Liver (tissue), 9 donors: Measurements from ENCODE around the gene LIPC. TPM values are rescaled to one million over a fixed set of nuclear protein-coding genes. Genes with fewer than 3 reads are reported as not detected.

ENCODE experiments used
- DNase-seq: peaks from one replicate; pipeline ENCODE4 v3.0.0-alpha.2; 2017; ENCODE audit warnings: low spot score
- H3K27ac ChIP-seq, 2 donors: one replicate each; pipeline ENCODE4 v1.7.0; 2013; ENCODE audit warnings: inconsistent platforms in 2 of 2, low read length in 2 of 2, control low read depth in 1 of 2, low read depth in 1 of 2, mild to moderate bottlenecking in 1 of 2
- H3K27me3 ChIP-seq, 4 donors: one replicate each; pipeline versions ENCODE4 v1.6.1 to v1.7.0; 2013; ENCODE audit warnings: low read length in 3 of 4, inconsistent platforms in 1 of 4, mild to moderate bottlenecking in 1 of 4, moderate library complexity in 1 of 4; ENCODE audit not compliant: control insufficient read depth in 4 of 4, insufficient read depth in 4 of 4
- H3K36me3 ChIP-seq, 4 donors: one replicate each; pipeline versions ENCODE4 v1.6.1 to v1.7.0; 2013; ENCODE audit warnings: low read length in 3 of 4, mild to moderate bottlenecking in 3 of 4, low read depth in 1 of 4, moderate library complexity in 1 of 4; ENCODE audit not compliant: control insufficient read depth in 4 of 4, insufficient read depth in 3 of 4
- H3K4me1 ChIP-seq, 4 donors: one replicate each; pipeline versions ENCODE4 v1.6.1 to v1.7.0; 2013; ENCODE audit warnings: low read length in 3 of 4, mild to moderate bottlenecking in 3 of 4, moderate library complexity in 1 of 4; ENCODE audit not compliant: control insufficient read depth in 4 of 4, insufficient read depth in 4 of 4
- H3K4me3 ChIP-seq, 3 donors: one replicate each; pipeline versions ENCODE4 v1.6.1 to v1.7.0; 2013; ENCODE audit warnings: low read length in 3 of 3, control low read depth in 1 of 3, low read depth in 1 of 3, mild to moderate bottlenecking in 1 of 3
- H3K9ac ChIP-seq, 2 donors: one replicate each; pipeline ENCODE4 v1.7.0; 2013; ENCODE audit warnings: low read length in 2 of 2, mild to moderate bottlenecking in 2 of 2, moderate library complexity in 2 of 2, control low read depth in 1 of 2, low read depth in 1 of 2
- H3K9me3 ChIP-seq, 4 donors: one replicate each; pipeline versions ENCODE4 v1.6.1 to v1.7.0; 2013; ENCODE audit warnings: low read length in 3 of 4; ENCODE audit not compliant: control insufficient read depth in 4 of 4
- EGR1 ChIP-seq, 2 donors: IDR thresholded peaks; 2 replicates each; pipeline ENCODE4 v1.6.1; 2016 to 2018; ENCODE audit warnings: antibody characterized with exemption in 2 of 2, low read depth in 2 of 2
- FOXA1 ChIP-seq: IDR thresholded peaks from 2 replicates; pipeline ENCODE4 v1.6.1; 2016; ENCODE audit warnings: antibody characterized with exemption
- FOXA2 ChIP-seq: IDR thresholded peaks from 2 replicates; pipeline ENCODE4 v1.6.1; 2016; ENCODE audit warnings: antibody characterized with exemption
- GABPA ChIP-seq, 2 donors: IDR thresholded peaks in 1 of 2; conservative IDR thresholded peaks in 1 of 2; 2 replicates each; pipeline ENCODE4 v1.6.1; 2016; ENCODE audit warnings: antibody characterized with exemption in 2 of 2, mild to moderate bottlenecking in 1 of 2, moderate library complexity in 1 of 2
- HNF4A ChIP-seq, 2 donors: conservative IDR thresholded peaks; 2 replicates each; pipeline ENCODE4 v1.6.1; 2016; ENCODE audit warnings: antibody characterized with exemption in 2 of 2, mild to moderate bottlenecking in 2 of 2
- HNF4G ChIP-seq: IDR thresholded peaks from 2 replicates; pipeline ENCODE4 v1.6.1; 2016; ENCODE audit warnings: antibody characterized with exemption
- JUND ChIP-seq, 2 donors: IDR thresholded peaks; 2 replicates each; pipeline ENCODE4 v1.6.1; 2016; ENCODE audit warnings: antibody characterized with exemption in 2 of 2
- NR2F2 ChIP-seq: IDR thresholded peaks from 2 replicates; pipeline ENCODE4 v1.6.1; 2016; ENCODE audit warnings: antibody characterized with exemption
- RAD21 ChIP-seq, 2 donors: IDR thresholded peaks; 2 replicates each; pipeline ENCODE4 v1.6.1; 2016; ENCODE audit warnings: antibody characterized with exemption in 2 of 2, mild to moderate bottlenecking in 2 of 2
- RXRA ChIP-seq, 2 donors: IDR thresholded peaks; 2 replicates each; pipeline ENCODE4 v1.6.1; 2017 to 2018; ENCODE audit warnings: antibody characterized with exemption in 2 of 2, mild to moderate bottlenecking in 1 of 2
- SP1 ChIP-seq: IDR thresholded peaks from 2 replicates; pipeline ENCODE4 v1.6.1; 2018; ENCODE audit warnings: antibody characterized with exemption, mild to moderate bottlenecking
- TAF1 ChIP-seq: conservative IDR thresholded peaks from 2 replicates; pipeline ENCODE4 v1.6.1; 2016; ENCODE audit warnings: antibody characterized with exemption, mild to moderate bottlenecking
- YY1 ChIP-seq: IDR thresholded peaks from 2 replicates; pipeline ENCODE4 v1.6.1; 2016; ENCODE audit warnings: antibody characterized with exemption, mild to moderate bottlenecking
- whole genome bisulfite sequencing: extraction: QIAGEN DNeasy Blood & Tissue Kit; methylation state at CpG from one replicate; pipeline ENCODE4 v1.1.7; 2013; 5-methylcytosine and 5-hydroxymethylcytosine counted together
- polyA plus RNA-seq, 2 donors: library from polyadenylated mRNA; stranded (reverse) in 1 of 2; unstranded in 1 of 2; fragments of 200-250 nt in 1 of 2; fragments of >200 nt in 1 of 2; fragmentation: Nextera tagmentation in 1 of 2; extraction: Ambion mirVana in 1 of 2; gene quantifications; one replicate each; pipeline versions ENCODE4 v1.2.1 to v1.2.3, GENCODE V29; 2013 to 2015
- total RNA-seq, 2 donors: library from RNA; depleted of rRNA; stranded (reverse); fragments of >200 nt; gene quantifications; one replicate each; pipeline ENCODE4 v1.2.3, GENCODE V29; 2014
- TF ChIP-seq, protein P1 (sequence below): IDR thresholded peaks from 2 replicates; pipeline ENCODE4 v1.6.1; 2016; ENCODE audit warnings: antibody characterized with exemption
- TF ChIP-seq, protein P2 (sequence below): IDR thresholded peaks from 2 replicates; pipeline ENCODE4 v1.6.1; 2016; ENCODE audit warnings: antibody characterized with exemption
- TF ChIP-seq, protein P3 (sequence below): IDR thresholded peaks from 2 replicates; pipeline ENCODE4 v1.6.1; 2016; ENCODE audit warnings: antibody characterized with exemption, mild to moderate bottlenecking
- TF ChIP-seq, protein P4 (sequence below): IDR thresholded peaks from 2 replicates; pipeline ENCODE4 v1.6.1; 2016; ENCODE audit warnings: antibody characterized with exemption
- TF ChIP-seq, protein P5 (sequence below): fragments of 150-350 bp; IDR thresholded peaks from 2 replicates; pipeline ENCODE4 v1.5.1; 2017; ENCODE audit warnings: improper control_type of control experiment, low read depth, low read length; ENCODE audit not compliant: missing input control
- donor health status: healthy.
- donor health status: healthy.
- donor health status: healthy.
- donor health status: healthy.
- donor health status: healthy.

Gene LIPC
- total and polyA plus RNA-seq, 4 donors = 60.1 to 268 (median 131) TPM

DNA sequence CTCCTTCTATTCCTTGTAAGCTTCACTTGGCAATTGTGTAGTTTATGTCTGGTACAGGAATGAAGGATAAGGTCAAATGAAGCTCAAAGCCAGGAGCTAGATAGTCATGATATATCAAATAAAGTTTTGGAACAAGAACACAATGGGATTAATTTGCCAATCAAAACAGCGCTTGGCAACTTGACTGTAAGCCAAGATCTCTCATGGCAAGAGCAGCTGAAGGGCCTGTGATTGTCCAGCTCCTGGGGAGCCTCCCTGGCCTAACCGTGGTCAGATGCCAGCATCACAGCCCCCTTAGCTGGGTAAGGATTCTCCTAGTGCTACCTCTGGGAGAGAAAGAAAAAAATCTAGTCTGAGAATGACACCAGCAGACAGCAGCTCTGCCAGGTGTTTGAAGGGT is 97.2 kb downstream of the LIPC start:
- Histone ChIP-seq H3K27ac (peak overlapping the region; percentile 62 to 67), H3K4me1 (peaks cover 17 to 49% (median 41%) of the 10 kb centered on the region in 4 donors)

DNA sequence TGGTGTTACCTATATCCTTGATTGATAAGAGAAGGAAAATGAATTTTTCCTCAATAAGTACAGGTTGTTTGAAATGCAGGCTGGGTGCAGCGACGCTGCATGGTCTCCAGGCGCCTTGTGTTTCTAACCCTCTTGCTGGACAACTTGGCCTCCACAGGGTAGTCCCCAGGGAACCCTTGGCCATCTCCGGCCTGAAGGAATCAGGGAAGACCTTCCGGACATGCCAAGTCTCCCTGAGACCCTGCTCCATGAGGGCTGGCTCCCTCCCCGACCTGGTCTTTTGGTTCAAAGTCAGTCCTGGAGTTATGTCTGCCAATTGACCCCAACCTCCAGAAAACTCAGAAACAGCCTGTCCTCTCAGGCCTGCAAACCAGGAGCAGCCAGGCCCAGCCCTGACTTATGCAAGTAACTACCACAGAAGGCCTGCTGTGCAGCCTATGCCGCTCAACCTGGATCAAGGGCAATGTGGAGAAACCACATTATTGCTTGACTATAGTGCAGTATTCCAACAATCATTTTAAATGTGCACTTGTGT is 98.3 kb downstream of the LIPC start:
- Histone ChIP-seq H3K27ac (peak overlapping the region in 1 of 2 donors; percentile 62), H3K4me3 (no peak overlapping the region), H3K27me3 (no peaks in the 10 kb centered on the region), H3K9me3 (no peaks in the 10 kb centered on the region), H3K4me1 (peaks cover 17 to 46% (median 37%) of the 10 kb centered on the region in 4 donors), H3K9ac (no peak overlapping the region), H3K36me3 (no peaks in the 10 kb centered on the region)
- no peak for DNase-seq
- 84% methylated on average over 7 of the region's 7 CpGs for WGBS
- TF ChIP-seq FOXA1 (no peak), NR2F2 (no peak), HNF4A (conservative IDR thresholded peaks at IDR 0.05) (no peak), TAF1 (no peak), EGR1 (IDR thresholded peaks at IDR 0.05; ENCODE audit: low read depth in 2 of 2) (no peak), SP1 (no peak), GABPA (IDR thresholded peaks at IDR 0.05 in 1 of 2, conservative IDR thresholded peaks at IDR 0.05 in 1 of 2) (no peak), FOXA2 (no peak), JUND (IDR thresholded peaks at IDR 0.05) (no peak), RAD21 (IDR thresholded peaks at IDR 0.05) (no peak), RXRA (IDR thresholded peaks at IDR 0.05) (no peak), HNF4G (no peak), YY1 (no peak)
- TF ChIP-seq, protein P1, sequence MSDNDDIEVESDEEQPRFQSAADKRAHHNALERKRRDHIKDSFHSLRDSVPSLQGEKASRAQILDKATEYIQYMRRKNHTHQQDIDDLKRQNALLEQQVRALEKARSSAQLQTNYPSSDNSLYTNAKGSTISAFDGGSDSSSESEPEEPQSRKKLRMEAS = no peak
- TF ChIP-seq, protein P2, sequence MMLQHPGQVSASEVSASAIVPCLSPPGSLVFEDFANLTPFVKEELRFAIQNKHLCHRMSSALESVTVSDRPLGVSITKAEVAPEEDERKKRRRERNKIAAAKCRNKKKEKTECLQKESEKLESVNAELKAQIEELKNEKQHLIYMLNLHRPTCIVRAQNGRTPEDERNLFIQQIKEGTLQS = no peak
- TF ChIP-seq, protein P3, sequence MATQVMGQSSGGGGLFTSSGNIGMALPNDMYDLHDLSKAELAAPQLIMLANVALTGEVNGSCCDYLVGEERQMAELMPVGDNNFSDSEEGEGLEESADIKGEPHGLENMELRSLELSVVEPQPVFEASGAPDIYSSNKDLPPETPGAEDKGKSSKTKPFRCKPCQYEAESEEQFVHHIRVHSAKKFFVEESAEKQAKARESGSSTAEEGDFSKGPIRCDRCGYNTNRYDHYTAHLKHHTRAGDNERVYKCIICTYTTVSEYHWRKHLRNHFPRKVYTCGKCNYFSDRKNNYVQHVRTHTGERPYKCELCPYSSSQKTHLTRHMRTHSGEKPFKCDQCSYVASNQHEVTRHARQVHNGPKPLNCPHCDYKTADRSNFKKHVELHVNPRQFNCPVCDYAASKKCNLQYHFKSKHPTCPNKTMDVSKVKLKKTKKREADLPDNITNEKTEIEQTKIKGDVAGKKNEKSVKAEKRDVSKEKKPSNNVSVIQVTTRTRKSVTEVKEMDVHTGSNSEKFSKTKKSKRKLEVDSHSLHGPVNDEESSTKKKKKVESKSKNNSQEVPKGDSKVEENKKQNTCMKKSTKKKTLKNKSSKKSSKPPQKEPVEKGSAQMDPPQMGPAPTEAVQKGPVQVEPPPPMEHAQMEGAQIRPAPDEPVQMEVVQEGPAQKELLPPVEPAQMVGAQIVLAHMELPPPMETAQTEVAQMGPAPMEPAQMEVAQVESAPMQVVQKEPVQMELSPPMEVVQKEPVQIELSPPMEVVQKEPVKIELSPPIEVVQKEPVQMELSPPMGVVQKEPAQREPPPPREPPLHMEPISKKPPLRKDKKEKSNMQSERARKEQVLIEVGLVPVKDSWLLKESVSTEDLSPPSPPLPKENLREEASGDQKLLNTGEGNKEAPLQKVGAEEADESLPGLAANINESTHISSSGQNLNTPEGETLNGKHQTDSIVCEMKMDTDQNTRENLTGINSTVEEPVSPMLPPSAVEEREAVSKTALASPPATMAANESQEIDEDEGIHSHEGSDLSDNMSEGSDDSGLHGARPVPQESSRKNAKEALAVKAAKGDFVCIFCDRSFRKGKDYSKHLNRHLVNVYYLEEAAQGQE = no peak
- TF ChIP-seq, protein P4, sequence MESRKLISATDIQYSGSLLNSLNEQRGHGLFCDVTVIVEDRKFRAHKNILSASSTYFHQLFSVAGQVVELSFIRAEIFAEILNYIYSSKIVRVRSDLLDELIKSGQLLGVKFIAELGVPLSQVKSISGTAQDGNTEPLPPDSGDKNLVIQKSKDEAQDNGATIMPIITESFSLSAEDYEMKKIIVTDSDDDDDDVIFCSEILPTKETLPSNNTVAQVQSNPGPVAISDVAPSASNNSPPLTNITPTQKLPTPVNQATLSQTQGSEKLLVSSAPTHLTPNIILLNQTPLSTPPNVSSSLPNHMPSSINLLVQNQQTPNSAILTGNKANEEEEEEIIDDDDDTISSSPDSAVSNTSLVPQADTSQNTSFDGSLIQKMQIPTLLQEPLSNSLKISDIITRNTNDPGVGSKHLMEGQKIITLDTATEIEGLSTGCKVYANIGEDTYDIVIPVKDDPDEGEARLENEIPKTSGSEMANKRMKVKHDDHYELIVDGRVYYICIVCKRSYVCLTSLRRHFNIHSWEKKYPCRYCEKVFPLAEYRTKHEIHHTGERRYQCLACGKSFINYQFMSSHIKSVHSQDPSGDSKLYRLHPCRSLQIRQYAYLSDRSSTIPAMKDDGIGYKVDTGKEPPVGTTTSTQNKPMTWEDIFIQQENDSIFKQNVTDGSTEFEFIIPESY = no peak
- TF ChIP-seq, protein P5, sequence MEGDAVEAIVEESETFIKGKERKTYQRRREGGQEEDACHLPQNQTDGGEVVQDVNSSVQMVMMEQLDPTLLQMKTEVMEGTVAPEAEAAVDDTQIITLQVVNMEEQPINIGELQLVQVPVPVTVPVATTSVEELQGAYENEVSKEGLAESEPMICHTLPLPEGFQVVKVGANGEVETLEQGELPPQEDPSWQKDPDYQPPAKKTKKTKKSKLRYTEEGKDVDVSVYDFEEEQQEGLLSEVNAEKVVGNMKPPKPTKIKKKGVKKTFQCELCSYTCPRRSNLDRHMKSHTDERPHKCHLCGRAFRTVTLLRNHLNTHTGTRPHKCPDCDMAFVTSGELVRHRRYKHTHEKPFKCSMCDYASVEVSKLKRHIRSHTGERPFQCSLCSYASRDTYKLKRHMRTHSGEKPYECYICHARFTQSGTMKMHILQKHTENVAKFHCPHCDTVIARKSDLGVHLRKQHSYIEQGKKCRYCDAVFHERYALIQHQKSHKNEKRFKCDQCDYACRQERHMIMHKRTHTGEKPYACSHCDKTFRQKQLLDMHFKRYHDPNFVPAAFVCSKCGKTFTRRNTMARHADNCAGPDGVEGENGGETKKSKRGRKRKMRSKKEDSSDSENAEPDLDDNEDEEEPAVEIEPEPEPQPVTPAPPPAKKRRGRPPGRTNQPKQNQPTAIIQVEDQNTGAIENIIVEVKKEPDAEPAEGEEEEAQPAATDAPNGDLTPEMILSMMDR = no peak

More for the DNA sequence above, 97.2 kb downstream of the LIPC start:
- no peaks in the 10 kb centered on the region for H3K27me3 ChIP-seq
- 32% methylated on average over 2 of the region's 2 CpGs for WGBS
- H3K9ac ChIP-seq = no peak overlapping the region
- H3K36me3 ChIP-seq = no peaks in the 10 kb centered on the region
- no peak overlapping the region for H3K4me3 ChIP-seq
- H3K9me3 ChIP-seq = no peaks in the 10 kb centered on the region
- no peak for DNase-seq
- TF ChIP-seq TAF1 = no peak
- TF ChIP-seq EGR1 (IDR thresholded peaks at IDR 0.05; ENCODE audit: low read depth in 2 of 2) = no peak
- peak in 1 of 2 donors; percentile 29 for TF ChIP-seq RXRA (IDR thresholded peaks at IDR 0.05)
